MM.1S (cell line): ENCODE data around the gene TXNIP.
A peak's percentile ranks its signal among the peaks of the same experiment; 100 is the strongest.

ENCODE experiments used
- DNase-seq: peaks from one replicate; pipeline ENCODE4 v3.0.0-alpha.2; 2015
- H2AFZ ChIP-seq: fragments of 300-600 bp; sonication (generic); 2 replicates; pipeline ENCODE4 v1.6.0; 2016; ENCODE audit warnings: antibody characterized with exemption, low read length
- H3F3A ChIP-seq: fragments of 300-600 bp; sonication (generic); 2 replicates; pipeline ENCODE4 v1.6.1; 2016; ENCODE audit warnings: mild to moderate bottlenecking, antibody characterized with exemption, low read length, moderate library complexity, mixed read lengths; ENCODE audit not compliant: insufficient read depth
- H3K27ac ChIP-seq: fragments of 300-600 bp; sonication (generic); 2 replicates; pipeline ENCODE4 v1.5.1; 2016; ENCODE audit warnings: mild to moderate bottlenecking, low read length
- H3K27me3 ChIP-seq: fragments of 300-600 bp; sonication (generic); replicated peaks from 2 replicates; pipeline ENCODE4 v1.6.0; 2016; ENCODE audit warnings: low read length; ENCODE audit not compliant: insufficient read depth
- H3K36me3 ChIP-seq: fragments of 300-600 bp; sonication (generic); replicated peaks from 2 replicates; pipeline ENCODE4 v1.6.1; 2016; ENCODE audit warnings: mild to moderate bottlenecking, low read length, mixed read lengths; ENCODE audit not compliant: insufficient read depth
- H3K4me1 ChIP-seq: fragments of 300-600 bp; sonication (generic); 2 replicates; pipeline ENCODE4 v1.6.1; 2016; ENCODE audit warnings: low read length, mixed read lengths
- H3K4me2 ChIP-seq: fragments of 300-600 bp; sonication (generic); 2 replicates; pipeline ENCODE4 v1.6.0; 2016; ENCODE audit warnings: low read depth, low read length
- H3K4me3 ChIP-seq: fragments of 300-600 bp; sonication (generic); 2 replicates; pipeline ENCODE4 v1.5.1; 2016; ENCODE audit warnings: low read length, mixed read lengths
- H3K79me2 ChIP-seq: fragments of 300-600 bp; sonication (generic); 2 replicates; pipeline ENCODE4 v1.6.1; 2016; ENCODE audit warnings: mixed run types, low read length, mixed read lengths
- H3K9ac ChIP-seq: fragments of 300-600 bp; sonication (generic); 2 replicates; pipeline ENCODE4 v1.6.1; 2016; ENCODE audit warnings: low read length, mixed read lengths
- H3K9me2 ChIP-seq: fragments of 300-600 bp; sonication (generic); replicated peaks from 2 replicates; pipeline ENCODE4 v1.6.1; 2016; ENCODE audit warnings: mild to moderate bottlenecking, low read length, mixed read lengths; ENCODE audit not compliant: insufficient read depth
- H3K9me3 ChIP-seq: fragments of 300-600 bp; sonication (generic); replicated peaks from 2 replicates; pipeline ENCODE4 v1.6.1; 2016; ENCODE audit warnings: mild to moderate bottlenecking, low read length, mixed read lengths; ENCODE audit not compliant: insufficient read depth
- H4K20me1 ChIP-seq: fragments of 300-600 bp; sonication (generic); 2 replicates; pipeline ENCODE4 v1.6.1; 2016; ENCODE audit warnings: mild to moderate bottlenecking, low read length, moderate library complexity, mixed read lengths; ENCODE audit not compliant: insufficient read depth
- EZH2 ChIP-seq: fragments of 300-600 bp; sonication (generic); optimal IDR thresholded peaks from 2 replicates; pipeline ENCODE3; 2017; ENCODE audit warnings: low read depth, mild to moderate bottlenecking, antibody characterized with exemption, low read length, mixed read lengths
- EZH2phosphoT487 ChIP-seq: fragments of 300-600 bp; sonication (generic); IDR thresholded peaks from 2 replicates; pipeline ENCODE4 v1.6.1; 2018; ENCODE audit warnings: antibody characterized with exemption, low read length
- TF ChIP-seq, protein P1 (sequence below): fragments of 300-600 bp; sonication (generic); IDR thresholded peaks from 2 replicates; pipeline ENCODE4 v1.5.1; 2016; ENCODE audit warnings: antibody characterized with exemption, low read length, mixed read lengths

The TXNIP gene

DNA sequence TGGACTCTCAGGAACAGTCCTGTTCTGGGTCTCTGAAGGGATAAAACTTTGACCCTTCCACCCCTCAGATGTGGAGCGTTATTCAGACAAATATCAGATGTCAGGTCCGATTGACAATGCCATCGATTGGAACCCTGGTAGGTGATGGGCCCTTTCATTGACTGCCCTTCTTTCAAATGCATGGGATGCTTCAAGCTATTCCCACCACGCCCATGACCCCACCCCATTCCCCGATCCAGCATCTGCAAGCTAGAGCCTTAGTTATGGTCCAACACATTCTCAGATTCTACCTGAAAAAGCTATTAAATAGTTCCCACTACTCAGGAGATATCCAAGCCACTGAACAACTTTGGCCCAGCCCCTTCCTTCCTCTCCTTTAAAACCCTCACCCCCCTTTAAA is 19.4 kb downstream of the TXNIP start:
- peak overlapping the region; percentile 8; the same call in 1 of the 2 replicates for H3K9ac ChIP-seq
- H3K36me3 ChIP-seq: no peaks in the 10 kb centered on the region
- H3K4me3 ChIP-seq: no peak overlapping the region
- TF ChIP-seq EZH2phosphoT487: no peak
- TF ChIP-seq, protein P1, sequence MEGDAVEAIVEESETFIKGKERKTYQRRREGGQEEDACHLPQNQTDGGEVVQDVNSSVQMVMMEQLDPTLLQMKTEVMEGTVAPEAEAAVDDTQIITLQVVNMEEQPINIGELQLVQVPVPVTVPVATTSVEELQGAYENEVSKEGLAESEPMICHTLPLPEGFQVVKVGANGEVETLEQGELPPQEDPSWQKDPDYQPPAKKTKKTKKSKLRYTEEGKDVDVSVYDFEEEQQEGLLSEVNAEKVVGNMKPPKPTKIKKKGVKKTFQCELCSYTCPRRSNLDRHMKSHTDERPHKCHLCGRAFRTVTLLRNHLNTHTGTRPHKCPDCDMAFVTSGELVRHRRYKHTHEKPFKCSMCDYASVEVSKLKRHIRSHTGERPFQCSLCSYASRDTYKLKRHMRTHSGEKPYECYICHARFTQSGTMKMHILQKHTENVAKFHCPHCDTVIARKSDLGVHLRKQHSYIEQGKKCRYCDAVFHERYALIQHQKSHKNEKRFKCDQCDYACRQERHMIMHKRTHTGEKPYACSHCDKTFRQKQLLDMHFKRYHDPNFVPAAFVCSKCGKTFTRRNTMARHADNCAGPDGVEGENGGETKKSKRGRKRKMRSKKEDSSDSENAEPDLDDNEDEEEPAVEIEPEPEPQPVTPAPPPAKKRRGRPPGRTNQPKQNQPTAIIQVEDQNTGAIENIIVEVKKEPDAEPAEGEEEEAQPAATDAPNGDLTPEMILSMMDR: no peak
- no peak for TF ChIP-seq EZH2
- no peak for DNase-seq
- H2AFZ ChIP-seq: peak overlapping the region; percentile 54
- no peaks in the 10 kb centered on the region for H3K9me3 ChIP-seq
- H3K4me2 ChIP-seq: peak overlapping the region; percentile 61; the same call in 1 of the 2 replicates
- no peak overlapping the region for H3K27ac ChIP-seq
- H3F3A ChIP-seq: peaks cover 38% of the 10 kb centered on the region
- no peaks in the 10 kb centered on the region for H3K79me2 ChIP-seq
- H3K27me3 ChIP-seq: no peaks in the 10 kb centered on the region
- no peaks in the 10 kb centered on the region for H4K20me1 ChIP-seq
- peaks cover 45% of the 10 kb centered on the region for H3K4me1 ChIP-seq
- no peaks in the 10 kb centered on the region for H3K9me2 ChIP-seq

DNA sequence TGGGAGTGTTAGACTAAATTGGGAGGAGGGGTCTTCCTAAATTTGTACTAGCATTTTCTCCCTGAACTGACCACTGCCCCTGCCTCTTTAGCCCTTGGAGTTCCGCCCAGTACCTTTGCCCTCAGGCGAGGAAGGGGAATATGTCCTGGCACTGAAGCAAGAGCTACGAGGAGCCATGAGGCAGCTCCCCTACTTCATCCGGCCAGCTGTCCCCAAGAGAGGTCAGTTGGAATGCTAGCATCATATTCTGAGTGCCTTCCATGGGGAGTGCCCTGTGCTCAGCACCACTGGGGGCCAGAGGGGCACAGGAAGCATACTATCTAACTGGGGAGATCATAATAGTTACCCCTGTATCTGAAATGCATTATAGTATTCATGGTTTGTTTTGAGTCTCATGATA is 21.2 kb downstream of the TXNIP start:
- Histone ChIP-seq H3K9ac (no peak overlapping the region), H3K79me2 (no peaks in the 10 kb centered on the region), H3K9me3 (no peaks in the 10 kb centered on the region), H3K4me1 (peaks cover 28% of the 10 kb centered on the region), H2AFZ (no peak overlapping the region), H3K27ac (no peak overlapping the region), H4K20me1 (no peaks in the 10 kb centered on the region), H3K9me2 (no peaks in the 10 kb centered on the region), H3K4me3 (no peak overlapping the region), H3K36me3 (no peaks in the 10 kb centered on the region), H3K27me3 (no peaks in the 10 kb centered on the region), H3F3A (peaks cover 21% of the 10 kb centered on the region), H3K4me2 (no peak overlapping the region)
- TF ChIP-seq EZH2phosphoT487: no peak
- no peak for DNase-seq

DNA sequence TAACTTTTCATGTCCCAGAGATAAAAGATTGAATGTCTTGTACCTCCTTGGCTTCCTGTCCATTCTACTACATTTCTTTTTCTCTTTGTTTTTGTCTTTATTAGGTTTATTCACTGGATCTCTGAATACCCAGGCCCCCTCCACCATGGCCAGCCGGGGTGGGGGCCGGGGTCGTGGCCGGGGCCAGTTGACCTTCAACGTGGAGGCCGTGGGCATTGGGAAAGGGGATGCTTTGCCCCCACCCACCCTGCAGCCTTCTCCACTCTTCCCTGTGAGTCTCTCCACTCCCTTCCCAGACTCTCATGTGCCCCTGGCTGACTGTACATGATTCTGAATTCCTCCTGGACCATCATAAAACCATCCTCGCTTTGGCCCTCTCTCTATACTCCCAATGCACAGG is 21.7 kb downstream of the TXNIP start:
- Histone ChIP-seq H3K4me1 (peaks cover 24% of the 10 kb centered on the region), H3K4me3 (no peak overlapping the region), H4K20me1 (no peaks in the 10 kb centered on the region), H3K27ac (no peak overlapping the region), H3K9me3 (no peaks in the 10 kb centered on the region), H3F3A (peaks cover 16% of the 10 kb centered on the region), H3K36me3 (no peaks in the 10 kb centered on the region), H2AFZ (no peak overlapping the region), H3K4me2 (no peak overlapping the region), H3K9ac (no peak overlapping the region), H3K27me3 (no peaks in the 10 kb centered on the region), H3K9me2 (no peaks in the 10 kb centered on the region), H3K79me2 (no peaks in the 10 kb centered on the region)
- DNase-seq: no peak
- TF ChIP-seq, protein P1: no peak
- TF ChIP-seq EZH2phosphoT487: no peak
- TF ChIP-seq EZH2: no peak

DNA sequence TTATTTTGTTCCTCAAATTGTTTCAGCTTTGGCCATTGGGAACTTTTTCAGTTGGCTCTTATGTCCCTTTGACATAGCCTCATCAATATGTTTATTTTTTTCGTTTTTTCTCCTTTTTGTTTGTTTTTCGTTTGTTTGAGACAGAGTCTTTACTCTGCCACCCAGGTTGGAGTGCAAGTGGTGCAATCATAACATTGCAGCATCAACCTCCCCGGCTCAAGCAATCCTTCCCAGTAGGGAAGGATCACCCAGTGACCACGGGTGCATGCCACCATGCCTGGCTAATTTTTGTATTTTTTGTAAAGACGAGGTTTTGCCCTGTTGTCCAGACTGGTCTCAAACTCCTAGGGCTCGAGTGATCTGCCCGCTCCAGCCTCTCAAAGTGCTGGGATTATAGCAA is 23.8 kb downstream of the TXNIP start:
- no peaks in the 10 kb centered on the region for H3K79me2 ChIP-seq
- H2AFZ ChIP-seq: no peak overlapping the region
- TF ChIP-seq EZH2phosphoT487 (no peak), EZH2 (no peak)
- TF ChIP-seq, protein P1: no peak
- H3F3A ChIP-seq: no peaks in the 10 kb centered on the region
- H3K4me3 ChIP-seq: no peak overlapping the region
- no peaks in the 10 kb centered on the region for H3K27me3 ChIP-seq
- H3K4me2 ChIP-seq: no peak overlapping the region
- no peaks in the 10 kb centered on the region for H3K36me3 ChIP-seq
- H4K20me1 ChIP-seq: no peaks in the 10 kb centered on the region
- no peak overlapping the region for H3K27ac ChIP-seq
- no peak for DNase-seq
- H3K9me3 ChIP-seq: no peaks in the 10 kb centered on the region
- H3K9me2 ChIP-seq: no peaks in the 10 kb centered on the region
- H3K4me1 ChIP-seq: peaks cover 6% of the 10 kb centered on the region
- H3K9ac ChIP-seq: no peak overlapping the region
